K562 treated with DMSO at 1 percent for 12 hours (cell line): ENCODE results near the gene CYB561D1. TPM values are rescaled to one million over a fixed set of nuclear protein-coding genes. Genes with fewer than 3 reads are reported as not detected.

Experiments used
- total RNA-seq: library from RNA; unstranded; fragments of 300-600 nt; gene quantifications from 2 replicates; pipeline ENCODE4 v1.2.3, GENCODE V29; 2022; ENCODE audit not compliant: insufficient read depth

The CYB561D1 gene
- total RNA-seq: 5.1 and 13.1 TPM in 2 replicates

GRCh38 chr1:109493805-109494539 is at the start of gene CYB561D1:
Gene CYB561D1 (plus strand): TSS chr1:109494094. CDS start chr1:109494140, 46 bp downstream.

GRCh38 chr1:109466452-109467300 is 27.2 kb upstream of the CYB561D1 start, which contains the start of gene SYPL2:
Gene SYPL2 (plus strand): TSS chr1:109466546. CDS start chr1:109466844, 298 bp downstream.

GRCh38 chr1:109483672-109484518 is 10.0 kb upstream of the CYB561D1 start, which contains the start of gene ATXN7L2:
Gene ATXN7L2 (plus strand): TSS chr1:109483905. CDS start chr1:109483954, 49 bp downstream.

GRCh38 chr1:109509176-109510134 is 15.6 kb downstream of the CYB561D1 start, which contains the start of gene AMIGO1:
Gene AMIGO1 (minus strand): TSS chr1:109509727. CDS start chr1:109508912, 815 bp downstream.

GRCh38 chr1:109539676-109540075 is 45.8 kb downstream of the CYB561D1 start, which contains the start of gene GPR61:
Gene GPR61 (plus strand): TSS chr1:109539872. CDS start chr1:109543023, 3,151 bp downstream.

GRCh38 chr1:109548321-109549267 is 54.7 kb downstream of the CYB561D1 start, which contains the start of gene GNAI3:
Gene GNAI3 (plus strand): TSS chr1:109548615. CDS start chr1:109548721, 106 bp downstream.

Other genes starting within 250 kb of the CYB561D1 start
- 4.5 and 24.3 TPM in 2 replicates for gene CELSR2, start 244.6 kb upstream of the CYB561D1 start, total RNA-seq
- 55.5 and 66.6 TPM in 2 replicates for gene PSRC1, start 210.9 kb upstream of the CYB561D1 start, total RNA-seq
- not detected in 2 replicates for gene MYBPHL, start 187.1 kb upstream of the CYB561D1 start, total RNA-seq
- gene SORT1, start 96.2 kb upstream of the CYB561D1 start, total RNA-seq: 25.4 and 88.2 TPM in 2 replicates
- gene PSMA5, start 67.6 kb upstream of the CYB561D1 start, total RNA-seq: 117 and 150 TPM in 2 replicates
- not detected in 2 replicates for gene SYPL2, start 27.5 kb upstream of the CYB561D1 start, total RNA-seq
- 7.8 and 9.2 TPM in 2 replicates for gene ATXN7L2, start 10.2 kb upstream of the CYB561D1 start, total RNA-seq
- 0.19 and 1.7 TPM in 2 replicates for gene AMIGO1, start 15.6 kb downstream of the CYB561D1 start, total RNA-seq
- gene GPR61, start 45.8 kb downstream of the CYB561D1 start, total RNA-seq: not detected in 2 replicates
- 3.7 and 7.7 TPM in 2 replicates for gene GNAI3, start 54.5 kb downstream of the CYB561D1 start, total RNA-seq
- not detected in 2 replicates for gene GNAT2, start 125.5 kb downstream of the CYB561D1 start, total RNA-seq
- 29.3 and 54.4 TPM in 2 replicates for gene AMPD2, start 125.7 kb downstream of the CYB561D1 start, total RNA-seq
- gene GSTM4, start 162.0 kb downstream of the CYB561D1 start, total RNA-seq: 47.9 and 54.3 TPM in 2 replicates
- 6.4 and 21.0 TPM in 2 replicates for gene GSTM2, start 174.0 kb downstream of the CYB561D1 start, total RNA-seq
- not detected in 2 replicates for gene GSTM1, start 193.7 kb downstream of the CYB561D1 start, total RNA-seq
- not detected in 2 replicates for gene GSTM5, start 218.2 kb downstream of the CYB561D1 start, total RNA-seq
- 22.4 and 30.1 TPM in 2 replicates for gene GSTM3, start 246.9 kb downstream of the CYB561D1 start, total RNA-seq